Liver (tissue), 3 donors: ENCODE data around the gene MPZL2.

Experiments used
- ATF3 ChIP-seq: IDR thresholded peaks from 2 replicates; pipeline ENCODE4 v1.6.1; 2016; ENCODE audit warnings: antibody characterized with exemption
- CTCF ChIP-seq: fragments of 150-350 bp; IDR thresholded peaks from 2 replicates; pipeline ENCODE4 v1.5.1; 2017; ENCODE audit warnings: improper control_type of control experiment, low read depth, low read length; ENCODE audit not compliant: missing input control
- EGR1 ChIP-seq, 2 donors: IDR thresholded peaks; 2 replicates each; pipeline ENCODE4 v1.6.1; 2016 to 2018; ENCODE audit warnings: antibody characterized with exemption in 2 of 2, low read depth in 2 of 2
- FOXA1 ChIP-seq: IDR thresholded peaks from 2 replicates; pipeline ENCODE4 v1.6.1; 2016; ENCODE audit warnings: antibody characterized with exemption
- JUND ChIP-seq, 2 donors: IDR thresholded peaks; 2 replicates each; pipeline ENCODE4 v1.6.1; 2016; ENCODE audit warnings: antibody characterized with exemption in 2 of 2
- MAX ChIP-seq: IDR thresholded peaks from 2 replicates; pipeline ENCODE4 v1.6.1; 2016; ENCODE audit warnings: antibody characterized with exemption
- RAD21 ChIP-seq, 2 donors: IDR thresholded peaks; 2 replicates each; pipeline ENCODE4 v1.6.1; 2016; ENCODE audit warnings: antibody characterized with exemption in 2 of 2, mild to moderate bottlenecking in 2 of 2
- REST ChIP-seq: IDR thresholded peaks from 2 replicates; pipeline ENCODE4 v1.6.1; 2016; ENCODE audit warnings: antibody characterized with exemption, mild to moderate bottlenecking
- RXRA ChIP-seq, 2 donors: IDR thresholded peaks; 2 replicates each; pipeline ENCODE4 v1.6.1; 2017 to 2018; ENCODE audit warnings: antibody characterized with exemption in 2 of 2, mild to moderate bottlenecking in 1 of 2
- SP1 ChIP-seq: IDR thresholded peaks from 2 replicates; pipeline ENCODE4 v1.6.1; 2018; ENCODE audit warnings: antibody characterized with exemption, mild to moderate bottlenecking
- TAF1 ChIP-seq: conservative IDR thresholded peaks from 2 replicates; pipeline ENCODE4 v1.6.1; 2016; ENCODE audit warnings: antibody characterized with exemption, mild to moderate bottlenecking
- YY1 ChIP-seq: IDR thresholded peaks from 2 replicates; pipeline ENCODE4 v1.6.1; 2016; ENCODE audit warnings: antibody characterized with exemption, mild to moderate bottlenecking
- ZBTB33 ChIP-seq: IDR thresholded peaks from 2 replicates; pipeline ENCODE4 v1.6.1; 2016; ENCODE audit warnings: antibody characterized with exemption
- donor health status: healthy.
- donor health status: healthy.

- TF ChIP-seq RAD21 (IDR thresholded peaks at IDR 0.05) (no peak), SP1 (no peak), CTCF (no peak), ZBTB33 (no peak), MAX (no peak), JUND (IDR thresholded peaks at IDR 0.05) (no peak), REST (no peak), TAF1 (no peak), FOXA1 (no peak), RXRA (IDR thresholded peaks at IDR 0.05) (no peak), YY1 (no peak), EGR1 (IDR thresholded peaks at IDR 0.05; ENCODE audit: low read depth in 2 of 2) (no peak), ATF3 (no peak)
Observed at GRCh38 chr11:118234833-118235232, 29.3 kb downstream of the MPZL2 start.
